Occipital lobe (tissue), 2 donors: ENCODE data around the gene DTX3L. TPM values are rescaled to one million over a fixed set of nuclear protein-coding genes. Genes with fewer than 3 reads are reported as not detected.

Experiments
- DNase-seq: peaks from one replicate; lab custom pipeline; 2025; lab: John Stamatoyannopoulos, UW
- total RNA-seq: library from RNA; depleted of rRNA; stranded (reverse); fragments of >200 nt; gene quantifications from one replicate; pipeline ENCODE4 v1.2.3, GENCODE V29; 2014

The DTX3L gene
- 4.5 TPM for total RNA-seq

GRCh38 chr3:122564155-122564912 lies at the start of gene DTX3L, which contains the start of gene PARP9:
Gene DTX3L, plus strand, starts transcription at chr3:122564338. Its CDS starts 89 bp downstream, at chr3:122564427.
Gene PARP9, minus strand, starts transcription at chr3:122564300. Its CDS starts 4,680 bp downstream, at chr3:122559620.
- peak; percentile 49 for DNase-seq

GRCh38 chr3:122515020-122515468 lies 49.1 kb upstream of the DTX3L start:
- DNase-seq: no peak

- DNase-seq: no peak
These were observed 48.3 kb upstream of the DTX3L start for GRCh38 chr3:122515870-122516269.

GRCh38 chr3:122516846-122517360 lies 47.2 kb upstream of the DTX3L start:
- no peak for DNase-seq

GRCh38 chr3:122519693-122520092 lies 44.4 kb upstream of the DTX3L start:
- no peak for DNase-seq

GRCh38 chr3:122520861-122521260 lies 43.3 kb upstream of the DTX3L start:
- DNase-seq: no peak

- DNase-seq: no peak
These were observed 40.8 kb upstream of the DTX3L start for GRCh38 chr3:122523317-122523716.

- no peak for DNase-seq
These were observed 34.0 kb upstream of the DTX3L start for GRCh38 chr3:122530164-122530563.

- no peak for DNase-seq
These were observed 30.7 kb upstream of the DTX3L start for GRCh38 chr3:122533480-122533879.

- no peak for DNase-seq
These were observed 30.2 kb upstream of the DTX3L start for GRCh38 chr3:122533931-122534334.

GRCh38 chr3:122535964-122536631 lies 28.0 kb upstream of the DTX3L start:
- no peak for DNase-seq

GRCh38 chr3:122536632-122537001 lies 27.5 kb upstream of the DTX3L start:
- DNase-seq: no peak

- DNase-seq: no peak
These were observed 25.1 kb upstream of the DTX3L start for GRCh38 chr3:122538956-122539490.

GRCh38 chr3:122546151-122546550 lies 18.0 kb upstream of the DTX3L start:
- no peak for DNase-seq

GRCh38 chr3:122548076-122548475 lies 16.1 kb upstream of the DTX3L start:
- DNase-seq: no peak

GRCh38 chr3:122548619-122549018 lies 15.5 kb upstream of the DTX3L start:
- DNase-seq: no peak

GRCh38 chr3:122553171-122553570 lies 11.0 kb upstream of the DTX3L start:
- DNase-seq: no peak

- no peak for DNase-seq
These were observed 8.7 kb upstream of the DTX3L start for GRCh38 chr3:122555275-122556071.

- DNase-seq: no peak
These were observed 6.8 kb upstream of the DTX3L start for GRCh38 chr3:122557356-122557755.

- no peak for DNase-seq
These were observed 5.5 kb upstream of the DTX3L start for GRCh38 chr3:122558605-122559004.

GRCh38 chr3:122559906-122560305 lies 4.2 kb upstream of the DTX3L start:
- DNase-seq: no peak

- no peak for DNase-seq
These were observed 3.5 kb upstream of the DTX3L start for GRCh38 chr3:122560680-122561079.
